Panc1 (cell line): Measurements from ENCODE around the gene PPARD. TPM values are rescaled to one million over a fixed set of nuclear protein-coding genes. Genes with fewer than 3 reads are reported as not detected.

ENCODE experiments used
- ATAC-seq: fragments of 200-7000 bp; cut with Tn5 transposase; 2 replicates; pipeline ENCODE4 v1.9.1; 2020; ENCODE audit warnings: mild to moderate bottlenecking, moderate library complexity
- BruUV-seq: library from RNA; stranded (reverse); fragments of 400-500 nt; replicated peaks from 2 replicates; lab custom pipeline; 2021; lab: Mats Ljungman, UMichigan
- CTCF ChIA-PET: fragments of 300-600 bp; sonication (Branson Sonifier 250); formaldehyde crosslinking; loops from one replicate; lab custom pipeline; 2022; ENCODE audit warnings: antibody characterized with exemption; lab: Charles Lee
- POLR2A ChIA-PET: fragments of 300-600 bp; sonication (Branson Sonifier 250); formaldehyde crosslinking; loops from one replicate; lab custom pipeline; 2022; ENCODE audit warnings: antibody characterized with exemption; lab: Charles Lee
- DNase-seq: peaks from one replicate; pipeline ENCODE4 v3.0.0-alpha.2; 2010; ENCODE audit warnings: low read depth, low spot score
- H3K27ac ChIP-seq: 2 replicates; pipeline ENCODE4 v1.5.1; 2011; ENCODE audit warnings: mild to moderate bottlenecking, low read length, inconsistent platforms
- H3K27me3 ChIP-seq: fragments of 200-500 bp; sonication (Bioruptor generic); 2 replicates; pipeline ENCODE4 v1.6.0; 2014; ENCODE audit warnings: low read length, inconsistent platforms; ENCODE audit not compliant: control insufficient read depth, insufficient read depth
- H3K36me3 ChIP-seq: fragments of 200-500 bp; sonication (Bioruptor generic); 2 replicates; pipeline ENCODE4 v1.5.1; 2014; ENCODE audit warnings: inconsistent platforms, mild to moderate bottlenecking, low read length, moderate library complexity; ENCODE audit not compliant: control insufficient read depth, insufficient read depth
- H3K4me1 ChIP-seq: 2 replicates; pipeline ENCODE4 v1.5.1; 2011; ENCODE audit warnings: inconsistent platforms, mild to moderate bottlenecking, low read length, moderate library complexity; ENCODE audit not compliant: control insufficient read depth, insufficient read depth
- H3K4me3 ChIP-seq, 2 experiments: 2 replicates each; pipeline ENCODE4 v1.5.1; 2011 to 2012; ENCODE audit warnings: low read depth in 2 of 2, low read length in 2 of 2, mild to moderate bottlenecking in 2 of 2, inconsistent platforms in 1 of 2, moderate library complexity in 1 of 2
- H3K9me3 ChIP-seq: fragments of 200-500 bp; sonication (Bioruptor generic); 2 replicates; pipeline ENCODE4 v1.5.1; 2014; ENCODE audit warnings: low read depth, mild to moderate bottlenecking, inconsistent platforms, low read length, moderate library complexity; ENCODE audit not compliant: control insufficient read depth, insufficient read depth
- POLR2AphosphoS5 ChIP-seq: IDR thresholded peaks from 2 replicates; pipeline ENCODE4 v1.6.1; 2012; ENCODE audit warnings: mild to moderate bottlenecking, low read depth, low read length, moderate library complexity
- REST ChIP-seq, 2 experiments: IDR thresholded peaks; 2 replicates each; pipeline ENCODE4 v1.6.1; 2011 to 2012; ENCODE audit warnings: low read depth in 2 of 2, control low read depth in 1 of 2, low read length in 1 of 2, mild to moderate bottlenecking in 1 of 2, moderate library complexity in 1 of 2; ENCODE audit not compliant: insufficient read depth in 1 of 2
- SIN3A ChIP-seq: IDR thresholded peaks from 2 replicates; pipeline ENCODE4 v1.6.1; 2012; ENCODE audit warnings: low read depth, mild to moderate bottlenecking, low read length, moderate library complexity, borderline replicate concordance; ENCODE audit not compliant: insufficient read depth
- TCF7L2 ChIP-seq: IDR thresholded peaks from 2 replicates; pipeline ENCODE4 v1.6.1; 2011; ENCODE audit warnings: mild to moderate bottlenecking, low read depth, low read length, inconsistent platforms
- in situ Hi-C: cut with HindIII; loops from 2 replicates; pipeline ENCODE4 v1.10.0; 2016; ENCODE audit warnings: low sequenced_read_pairs, low pct_unique_long_range_greater_than_20kb
- intact Hi-C: fragments of 100-400 bp; cut with micrococcal nuclease; formaldehyde crosslinking; loops from one replicate; pipeline ENCODE4 v1.10.0; 2022; ENCODE audit not compliant: unreplicated experiment
- total RNA-seq: library from RNA; stranded (reverse); gene quantifications from one replicate; pipeline ENCODE4 v1.2.1, GENCODE V29; 2021; ENCODE audit not compliant: unreplicated experiment
- TF ChIP-seq, protein P1 (sequence below): fragments of 450-650 bp; IDR thresholded peaks from 2 replicates; pipeline ENCODE4 v1.5.1; 2017; ENCODE audit warnings: mild to moderate bottlenecking

PPARD gene
- total RNA-seq, 1 experiment from 2014 or later: 14.4 TPM

DNA sequence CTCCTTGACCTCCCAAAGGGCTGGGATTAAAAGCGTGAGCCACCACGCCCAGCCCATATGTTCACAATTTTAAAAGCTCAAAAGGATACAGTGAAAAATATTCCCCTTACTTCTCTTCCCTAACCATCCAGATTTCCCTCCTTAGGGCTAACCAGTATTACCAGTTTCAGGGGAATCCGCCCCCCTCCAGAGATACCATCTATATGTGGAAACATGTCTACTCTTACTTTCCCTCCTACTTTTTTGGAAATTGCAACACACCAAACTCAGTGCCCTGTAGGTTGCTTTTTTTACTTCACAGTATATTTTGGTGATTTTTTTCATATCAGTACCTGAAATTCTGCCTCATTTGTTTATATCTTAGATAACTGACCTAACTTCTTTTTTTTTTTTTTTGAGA lies 118.9 kb downstream of the PPARD start:
- Histone ChIP-seq H3K27ac (no peak overlapping the region), H3K36me3 (no peaks in the 10 kb centered on the region), H3K4me1 (no peaks in the 10 kb centered on the region), H3K27me3 (no peaks in the 10 kb centered on the region), H3K4me3 (no peak overlapping the region), H3K9me3 (no peaks in the 10 kb centered on the region)
- TF ChIP-seq POLR2AphosphoS5 (no peak), SIN3A (no peak), REST (IDR thresholded peaks at IDR 0.05; ENCODE audit: insufficient read depth in 1 of 2, low read depth in 2 of 2, low read length in 1 of 2) (no peak), TCF7L2 (no peak)
- TF ChIP-seq, protein P1, sequence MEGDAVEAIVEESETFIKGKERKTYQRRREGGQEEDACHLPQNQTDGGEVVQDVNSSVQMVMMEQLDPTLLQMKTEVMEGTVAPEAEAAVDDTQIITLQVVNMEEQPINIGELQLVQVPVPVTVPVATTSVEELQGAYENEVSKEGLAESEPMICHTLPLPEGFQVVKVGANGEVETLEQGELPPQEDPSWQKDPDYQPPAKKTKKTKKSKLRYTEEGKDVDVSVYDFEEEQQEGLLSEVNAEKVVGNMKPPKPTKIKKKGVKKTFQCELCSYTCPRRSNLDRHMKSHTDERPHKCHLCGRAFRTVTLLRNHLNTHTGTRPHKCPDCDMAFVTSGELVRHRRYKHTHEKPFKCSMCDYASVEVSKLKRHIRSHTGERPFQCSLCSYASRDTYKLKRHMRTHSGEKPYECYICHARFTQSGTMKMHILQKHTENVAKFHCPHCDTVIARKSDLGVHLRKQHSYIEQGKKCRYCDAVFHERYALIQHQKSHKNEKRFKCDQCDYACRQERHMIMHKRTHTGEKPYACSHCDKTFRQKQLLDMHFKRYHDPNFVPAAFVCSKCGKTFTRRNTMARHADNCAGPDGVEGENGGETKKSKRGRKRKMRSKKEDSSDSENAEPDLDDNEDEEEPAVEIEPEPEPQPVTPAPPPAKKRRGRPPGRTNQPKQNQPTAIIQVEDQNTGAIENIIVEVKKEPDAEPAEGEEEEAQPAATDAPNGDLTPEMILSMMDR: no peak
- ATAC-seq (no peak), DNase-seq (no peak)
- intact Hi-C loops: no loop called here
- in situ Hi-C loops: no loop called here
- no TSS peak for BruUV-seq
- ChIA-PET CTCF (no interaction called here), POLR2A (no interaction called here)

DNA sequence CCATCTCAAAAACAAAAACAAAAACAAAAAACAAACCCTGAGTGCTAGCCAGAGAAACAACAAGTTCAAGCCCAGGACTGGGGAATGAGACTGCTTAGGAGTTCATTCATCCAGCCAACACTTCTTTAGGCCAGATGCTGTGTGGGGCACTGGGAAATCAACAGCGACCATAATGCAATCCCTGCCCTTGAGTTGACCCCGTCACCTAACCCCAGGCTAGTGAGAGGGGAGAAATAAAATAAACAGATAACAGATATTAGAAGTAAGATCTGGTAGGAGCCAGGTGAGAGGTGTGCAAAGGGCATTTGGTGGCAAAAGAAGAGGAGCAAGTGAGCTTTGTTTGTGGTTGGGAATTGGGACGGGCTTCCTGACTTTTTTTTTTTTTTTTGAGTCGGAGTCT lies 120.9 kb downstream of the PPARD start:
- ChIA-PET CTCF (no interaction called here), POLR2A (interaction anchor here (0.5 to 0.6 kb wide), 3 partner anchors 83 to 147 kb away, joined by 5 to 13 read pairs (median 10); no protein-coding TSS in a partner anchor)
- H3K27me3 ChIP-seq: no peaks in the 10 kb centered on the region
- H3K4me3 ChIP-seq: no peak overlapping the region
- peaks cover 6% of the 10 kb centered on the region; the same call in 1 of the 2 replicates for H3K4me1 ChIP-seq
- no peak for DNase-seq
- H3K9me3 ChIP-seq: no peaks in the 10 kb centered on the region
- in situ Hi-C loops: no loop called here
- ATAC-seq: no peak
- no peak for TF ChIP-seq POLR2AphosphoS5
- H3K36me3 ChIP-seq: peaks cover under 1% of the 10 kb centered on the region; the same call in 1 of the 2 replicates
- no TSS peak for BruUV-seq
- intact Hi-C loops: no loop called here
- no peak overlapping the region for H3K27ac ChIP-seq

- in situ Hi-C loops (no loop called here), intact Hi-C loops (no loop called here)
- peaks cover 13% of the 10 kb centered on the region for H3K4me1 ChIP-seq
- H3K36me3 ChIP-seq: peaks cover 18% of the 10 kb centered on the region
- DNase-seq: no peak
- H3K27me3 ChIP-seq: no peaks in the 10 kb centered on the region
- no TSS peak for BruUV-seq
- no peaks in the 10 kb centered on the region for H3K9me3 ChIP-seq
- ATAC-seq: no peak
- H3K27ac ChIP-seq: no peak overlapping the region
- no peak overlapping the region for H3K4me3 ChIP-seq
- CTCF ChIA-PET: interaction anchor here (0.5 kb wide), 1 partner anchor 125 kb away, joined by 11 read pairs; no protein-coding TSS in a partner anchor
- POLR2A ChIA-PET: interaction anchor here (0.6 kb wide), 1 partner anchor 79 kb away, joined by 9 read pairs; no protein-coding TSS in a partner anchor
- TF ChIP-seq POLR2AphosphoS5 (no peak), SIN3A (no peak), TCF7L2 (no peak), REST (IDR thresholded peaks at IDR 0.05; ENCODE audit: insufficient read depth in 1 of 2, low read depth in 2 of 2, low read length in 1 of 2) (no peak)
- TF ChIP-seq, protein P1: no peak
Observed at GRCh38 chr6:35465646-35466045, 123.3 kb downstream of the PPARD start.
